ENCODE results near the gene SERPINB8.
A peak's percentile ranks its signal among the peaks of the same experiment; 100 is the strongest.

Gene SERPINB8

GRCh38 chr18:63974991-63975390 is 5.1 kb downstream of the SERPINB8 start:
- DNase-seq: no peak
- H3K4me3 ChIP-seq (ENCODE audit: low read depth, low read length): no peak overlapping the region
- peak; percentile 36 for TF ChIP-seq CTCF (IDR thresholded peaks at IDR 0.05; ENCODE audit: low read depth, low read length)

GRCh38 chr18:63975628-63976027 is 5.7 kb downstream of the SERPINB8 start:
- H3K36me3 ChIP-seq: no peaks in the 10 kb centered on the region
- H3K9me3 ChIP-seq: no peaks in the 10 kb centered on the region
- H3K27me3 ChIP-seq: no peaks in the 10 kb centered on the region
- no peaks in the 10 kb centered on the region for H3K4me1 ChIP-seq
- H3K4me3 ChIP-seq (ENCODE audit: low read depth, low read length): no peak overlapping the region
- DNase-seq: no peak
- TF ChIP-seq CTCF (IDR thresholded peaks at IDR 0.05; ENCODE audit: low read depth, low read length): no peak

More at GRCh38 chr18:63974991-63975390, 5.1 kb downstream of the SERPINB8 start:
- Histone ChIP-seq H3K4me1 (no peaks in the 10 kb centered on the region), H3K27me3 (no peaks in the 10 kb centered on the region), H3K36me3 (no peaks in the 10 kb centered on the region), H3K9me3 (no peaks in the 10 kb centered on the region)

DNA sequence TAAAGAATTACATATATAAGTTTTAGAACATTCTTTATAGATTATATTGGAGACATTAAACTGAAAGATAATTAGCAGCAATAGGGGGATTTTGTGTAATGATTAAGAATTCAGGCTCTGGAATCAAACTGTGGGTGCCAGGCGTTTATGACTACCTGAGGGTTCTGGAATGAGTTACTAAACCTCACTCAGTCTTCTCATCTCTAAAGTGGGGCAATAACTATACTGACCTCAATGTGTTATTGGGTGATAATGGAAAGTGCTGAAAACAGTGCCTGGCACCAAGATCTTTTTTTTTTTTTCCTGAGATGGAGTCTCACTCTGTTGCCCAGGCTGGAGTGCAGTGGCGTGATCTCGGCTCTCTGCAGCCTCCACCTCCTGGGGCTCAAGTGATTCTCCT is 7.2 kb downstream of the SERPINB8 start:
- DNase-seq: no peak
- Histone ChIP-seq H3K27me3 (no peaks in the 10 kb centered on the region), H3K36me3 (no peaks in the 10 kb centered on the region), H3K4me3 (ENCODE audit: low read depth, low read length) (no peak overlapping the region), H3K9me3 (no peaks in the 10 kb centered on the region), H3K4me1 (no peaks in the 10 kb centered on the region)
- TF ChIP-seq CTCF (IDR thresholded peaks at IDR 0.05; ENCODE audit: low read depth, low read length): no peak

DNA sequence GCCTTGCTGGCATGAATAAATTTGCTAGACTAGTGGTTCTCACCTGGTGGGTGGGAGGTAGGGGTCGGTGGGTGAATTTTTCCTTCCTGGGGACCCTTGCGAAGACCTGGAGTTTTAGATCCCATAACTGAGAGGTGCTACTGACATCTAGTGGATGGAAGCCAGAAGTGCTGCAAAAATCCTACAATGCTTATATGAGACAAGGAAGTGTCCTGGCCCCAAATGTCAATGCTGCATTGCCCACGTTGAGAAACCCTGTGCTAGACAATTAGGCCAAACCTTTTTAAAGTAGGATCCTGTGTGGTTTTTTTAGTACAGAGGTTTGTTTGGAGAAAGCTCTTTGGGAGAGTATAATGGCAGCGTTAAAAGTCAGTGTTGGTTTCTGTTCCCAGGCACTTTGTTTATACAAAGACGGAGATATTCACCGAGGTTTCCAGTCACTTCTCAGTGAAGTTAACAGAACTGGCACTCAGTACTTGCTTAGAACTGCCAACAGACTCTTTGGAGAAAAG is 9.6 kb downstream of the SERPINB8 start:
- peak; percentile 73 for TF ChIP-seq CTCF (IDR thresholded peaks at IDR 0.05; ENCODE audit: low read depth, low read length)
- H3K9me3 ChIP-seq: no peaks in the 10 kb centered on the region
- no peaks in the 10 kb centered on the region for H3K36me3 ChIP-seq
- peak overlapping the region; percentile 12; the same call in 1 of the 2 replicates for H3K4me3 ChIP-seq (ENCODE audit: low read depth, low read length)
- peak; percentile 17 for DNase-seq
- no peaks in the 10 kb centered on the region for H3K27me3 ChIP-seq
- no peaks in the 10 kb centered on the region for H3K4me1 ChIP-seq

DNA sequence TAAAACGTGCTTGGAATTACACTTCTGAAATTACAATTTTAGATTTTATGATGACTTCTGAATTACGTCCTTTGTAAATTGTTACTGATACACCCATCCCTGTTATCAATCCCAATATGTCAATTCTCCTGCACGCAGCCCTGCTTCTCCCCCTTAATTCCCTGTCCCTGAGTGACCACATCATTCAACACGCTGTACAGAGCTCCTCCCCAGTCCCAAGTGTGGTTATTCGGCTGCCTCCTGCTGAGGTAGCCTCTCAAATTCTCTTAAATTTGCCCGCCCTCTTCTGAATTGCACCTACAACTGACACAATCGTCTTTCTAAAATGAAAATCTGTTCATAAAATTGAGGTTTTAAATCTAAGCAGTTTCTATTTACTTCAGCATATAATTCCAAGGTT is 10.1 kb downstream of the SERPINB8 start:
- H3K9me3 ChIP-seq: no peaks in the 10 kb centered on the region
- no peak for DNase-seq
- H3K36me3 ChIP-seq: no peaks in the 10 kb centered on the region
- H3K4me3 ChIP-seq (ENCODE audit: low read depth, low read length): no peak overlapping the region
- no peak for TF ChIP-seq CTCF (IDR thresholded peaks at IDR 0.05; ENCODE audit: low read depth, low read length)
- H3K4me1 ChIP-seq: no peaks in the 10 kb centered on the region
- no peaks in the 10 kb centered on the region for H3K27me3 ChIP-seq

DNA sequence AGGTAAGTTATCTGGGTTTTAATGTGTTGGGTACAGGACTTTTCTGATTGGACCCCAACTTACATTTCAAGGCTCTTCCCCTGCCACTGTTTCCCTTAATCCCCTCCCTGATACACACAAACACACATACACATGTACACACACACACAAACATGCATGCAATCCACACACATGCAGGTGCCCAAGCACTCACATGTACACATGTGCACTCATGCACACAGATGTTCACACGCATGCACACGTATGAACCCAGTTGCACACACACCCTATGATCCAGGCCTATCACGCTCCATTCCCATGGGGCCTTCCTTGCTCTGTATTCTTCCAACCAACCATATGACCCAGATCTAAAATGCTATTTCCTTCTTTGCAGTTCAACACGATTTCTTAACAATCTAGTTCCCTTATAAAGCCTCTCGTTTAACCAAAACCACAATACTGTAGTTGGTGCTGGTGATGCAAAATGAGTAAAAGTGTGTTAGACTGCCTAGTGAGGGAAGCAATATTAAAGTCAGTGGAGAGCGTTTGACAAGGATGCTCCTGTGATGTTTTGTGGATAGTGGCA is 11.1 kb downstream of the SERPINB8 start:
- no peaks in the 10 kb centered on the region for H3K9me3 ChIP-seq
- H3K4me1 ChIP-seq: no peaks in the 10 kb centered on the region
- H3K27me3 ChIP-seq: no peaks in the 10 kb centered on the region
- TF ChIP-seq CTCF (IDR thresholded peaks at IDR 0.05; ENCODE audit: low read depth, low read length): no peak
- no peak overlapping the region for H3K4me3 ChIP-seq (ENCODE audit: low read depth, low read length)
- no peaks in the 10 kb centered on the region for H3K36me3 ChIP-seq
- DNase-seq: no peak
